Measurements from ENCODE around the gene CALD1.

The CALD1 gene

DNA sequence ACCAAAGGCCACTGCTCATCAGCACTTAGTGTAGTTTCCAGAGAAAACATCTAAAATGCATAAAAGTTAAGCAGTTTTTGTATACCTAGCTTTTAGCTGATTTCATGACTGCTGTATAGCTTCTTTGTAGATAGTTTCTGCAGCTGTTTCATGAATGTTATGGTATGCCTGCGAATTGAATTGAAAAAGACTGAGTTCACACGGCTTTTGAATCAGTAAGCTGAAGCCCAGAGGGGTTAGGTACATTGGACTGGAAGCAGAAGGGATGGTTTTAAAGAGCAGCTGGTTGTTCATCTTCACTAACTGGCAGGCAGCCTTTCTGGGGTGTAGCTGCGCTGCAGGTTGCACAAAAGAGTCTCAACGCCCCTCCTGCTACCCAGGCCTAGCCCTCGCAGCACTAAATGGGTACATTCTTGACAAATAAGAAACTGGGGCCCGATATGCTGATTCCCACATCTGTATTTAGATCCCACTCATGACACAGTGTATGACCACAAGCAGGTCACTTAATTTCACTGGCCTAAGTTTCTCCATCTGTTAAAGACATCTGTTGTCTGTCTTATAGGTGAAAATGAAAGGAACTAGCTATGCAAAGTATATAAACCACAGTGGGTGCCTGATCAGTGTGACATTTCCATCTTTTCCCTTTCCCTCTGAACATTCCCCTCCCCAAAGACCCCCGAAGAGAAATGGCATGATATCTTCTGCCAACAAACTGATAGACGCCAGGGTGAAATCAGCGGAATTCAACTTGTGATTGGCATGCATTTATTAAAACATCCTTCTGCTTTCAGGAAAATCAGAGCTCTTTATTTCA is 120.9 kb downstream of the CALD1 start:
- no peak for DNase-seq

DNA sequence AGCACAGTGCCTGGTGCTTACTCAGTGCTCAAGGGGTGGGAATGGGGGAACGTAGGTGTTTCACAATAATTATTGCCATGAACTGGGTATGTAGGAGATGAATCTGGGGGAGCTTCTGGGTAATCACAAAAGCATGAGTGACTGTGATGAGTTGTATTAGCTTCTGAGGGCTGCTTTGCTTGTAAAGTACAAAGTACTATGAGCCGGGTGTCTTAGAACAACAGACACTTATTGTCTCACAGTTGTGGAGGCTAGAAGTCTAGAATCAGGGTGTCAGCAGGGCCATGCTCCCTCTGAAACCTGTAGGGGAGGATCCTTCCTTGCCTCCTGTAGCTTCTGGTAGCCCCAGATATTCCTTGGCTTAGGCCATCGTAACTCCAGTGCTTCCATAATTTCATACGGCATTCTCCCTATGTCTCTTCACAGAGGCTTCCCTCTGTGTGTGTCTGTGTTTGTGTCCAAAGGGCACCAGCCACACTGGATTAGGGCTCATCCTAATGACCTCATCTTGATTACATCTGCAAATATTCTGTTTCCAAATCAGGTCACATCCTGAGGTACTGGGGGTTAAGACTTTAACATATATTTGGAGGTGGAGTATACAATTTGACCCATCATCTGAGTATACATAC is 122.1 kb downstream of the CALD1 start:
- no peak for DNase-seq

DNA sequence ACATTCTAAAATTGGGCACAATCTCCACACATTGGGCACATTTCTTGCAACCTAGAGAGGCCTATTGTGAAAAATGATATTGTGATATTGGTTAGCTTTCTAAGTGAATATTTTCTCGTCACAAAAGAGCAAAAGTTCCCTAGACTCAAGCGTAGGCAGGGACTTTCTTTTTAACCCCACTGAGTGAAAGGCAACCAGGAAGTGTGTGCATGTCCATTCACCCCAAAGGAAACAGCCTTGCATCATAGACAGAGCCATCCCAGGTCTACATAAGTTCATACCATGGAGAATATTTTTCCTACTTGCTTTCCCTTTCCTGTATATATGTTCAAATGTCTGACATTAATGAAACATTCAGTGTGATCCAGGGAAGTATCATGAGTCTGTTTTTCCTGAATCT is 122.6 kb downstream of the CALD1 start:
- no peak for DNase-seq

DNA sequence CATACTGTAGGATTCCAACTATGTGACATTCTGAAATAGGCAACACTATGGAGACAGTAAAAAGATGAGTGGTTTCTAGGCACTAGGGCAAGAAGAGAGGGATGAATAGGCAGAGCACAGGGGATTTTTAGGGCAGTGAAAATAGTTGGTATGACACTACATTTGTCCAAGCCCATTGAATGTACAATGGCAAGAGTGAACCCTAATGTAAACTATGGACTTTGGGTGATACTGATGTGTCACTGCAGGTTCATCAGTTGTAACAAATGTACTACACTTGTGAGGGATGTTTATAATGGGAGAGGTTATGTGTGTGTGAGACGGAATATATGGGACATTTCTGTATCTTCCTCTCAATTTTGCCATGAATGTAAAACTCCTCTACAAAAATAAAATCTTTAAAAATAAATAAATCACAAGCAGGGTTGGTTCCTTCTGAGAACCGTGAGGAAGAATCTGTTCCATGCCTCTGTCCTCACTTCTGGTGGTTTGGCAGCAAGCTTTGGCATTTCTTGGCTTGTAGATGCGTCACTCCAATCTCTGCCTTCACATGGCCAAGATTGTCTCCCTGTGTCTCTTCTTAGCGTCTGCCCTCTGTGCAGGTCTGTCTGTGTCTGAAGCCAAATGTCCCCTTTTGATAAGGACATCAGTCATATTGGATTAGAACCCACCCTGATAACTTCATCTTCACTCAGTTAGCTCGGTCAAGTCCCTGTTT is 123.8 kb downstream of the CALD1 start:
- DNase-seq: no peak

DNA sequence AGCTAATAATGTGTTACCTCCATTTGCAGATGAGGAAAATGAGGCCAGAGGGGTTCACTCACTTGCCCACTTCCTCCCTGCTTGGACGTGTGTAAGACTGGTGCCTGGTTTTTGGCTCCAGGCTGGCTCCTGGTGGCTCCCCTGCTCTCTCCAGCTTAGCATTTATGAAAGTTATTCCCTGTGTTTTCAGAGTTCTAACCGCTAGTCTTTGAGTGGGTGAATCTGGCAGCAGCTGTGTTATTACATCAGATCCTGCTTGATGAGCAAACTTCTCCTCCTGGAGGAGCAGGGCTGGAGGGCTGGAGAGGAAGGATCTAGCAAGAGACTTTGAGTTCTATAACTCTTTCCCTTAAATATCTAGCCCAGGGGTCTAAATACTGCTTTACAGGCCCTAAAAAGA is 125.9 kb downstream of the CALD1 start:
- DNase-seq: no peak

DNA sequence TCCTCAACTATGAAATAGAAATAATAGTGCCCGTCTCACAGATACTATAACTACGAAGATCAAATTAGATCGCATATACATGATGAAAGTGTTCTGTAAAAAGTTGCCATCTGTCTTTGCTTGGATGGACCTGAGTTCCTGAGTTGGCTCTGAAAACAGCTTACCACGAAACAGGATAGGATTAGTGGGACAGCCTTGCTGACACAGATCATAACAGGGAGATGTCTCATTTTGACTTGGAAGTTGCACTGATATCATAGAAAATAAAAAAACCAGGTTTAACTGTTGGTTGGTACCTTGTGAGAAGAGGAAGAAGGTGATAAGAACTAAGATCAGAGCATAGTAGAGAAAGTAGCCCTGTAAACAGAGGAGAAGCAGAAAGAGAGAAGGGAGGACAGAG is 127.6 kb downstream of the CALD1 start:
- DNase-seq: no peak

DNA sequence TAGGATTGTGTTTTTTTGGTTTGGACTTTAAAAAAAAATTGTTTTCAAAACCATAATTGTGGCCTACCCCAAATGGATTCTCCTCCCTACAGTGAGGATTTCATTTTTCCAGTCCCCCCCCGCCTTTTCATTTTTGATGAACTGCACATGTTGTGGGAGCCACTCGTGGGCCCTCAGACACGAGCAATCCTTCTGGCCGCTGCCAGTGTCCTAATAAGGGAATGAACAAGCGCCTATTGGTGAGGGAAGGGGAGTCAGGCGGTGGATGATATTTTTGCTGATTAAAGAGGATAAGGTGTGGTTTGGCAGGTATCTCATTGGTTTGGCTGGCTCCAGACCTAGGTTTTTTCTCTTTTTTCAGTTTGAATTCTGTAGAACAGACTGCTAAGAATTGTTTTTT is 128.2 kb downstream of the CALD1 start:
- DNase-seq: no peak

DNA sequence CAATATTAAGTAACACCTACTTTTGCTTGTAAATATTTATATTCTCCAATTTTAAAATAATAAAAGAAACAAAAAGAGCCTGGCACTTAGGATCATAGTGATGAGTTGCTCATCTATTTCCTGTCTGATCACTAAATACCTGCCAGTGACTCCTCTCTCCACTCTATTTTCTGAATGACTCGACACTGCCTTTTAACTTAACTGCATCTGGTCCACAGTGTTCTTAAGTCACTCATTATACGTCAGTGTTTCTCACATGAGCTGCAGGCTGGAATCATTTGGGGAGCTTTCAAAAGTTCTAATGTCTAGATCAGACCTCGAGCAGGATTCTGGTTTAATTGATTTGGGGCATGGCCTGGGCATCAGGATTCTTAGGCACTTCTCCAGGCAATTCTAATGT is 128.9 kb downstream of the CALD1 start:
- no peak for DNase-seq

DNA sequence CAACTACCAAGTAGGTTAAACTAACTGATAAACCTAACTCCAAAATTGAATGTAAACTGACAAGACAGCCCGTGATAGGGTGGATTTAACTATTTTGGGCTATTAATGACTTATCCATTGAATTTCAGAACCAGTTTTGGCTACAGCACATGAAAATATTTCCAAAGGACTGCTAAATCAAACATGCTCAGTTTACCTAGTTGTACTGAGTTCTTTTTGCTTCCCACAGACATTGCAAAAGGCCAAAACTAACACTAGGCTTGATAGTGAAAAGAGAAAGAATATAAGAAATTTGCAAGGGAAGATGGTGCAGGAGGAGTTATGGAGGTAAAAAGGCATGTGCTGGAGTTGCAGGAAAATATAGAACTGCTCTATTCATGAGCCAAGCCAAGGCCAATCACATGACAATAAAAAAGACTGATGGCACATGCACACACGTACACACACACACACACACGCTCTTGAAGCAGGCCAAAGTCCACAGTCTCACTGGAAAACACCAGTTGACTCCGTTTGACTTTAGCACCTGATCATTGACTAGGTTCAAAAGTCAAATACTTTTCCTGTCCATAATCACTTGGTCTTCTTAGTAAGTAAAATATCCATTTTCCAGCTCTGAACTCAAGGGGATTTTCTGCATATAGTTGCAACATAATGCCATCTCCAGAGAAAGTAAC is 130.9 kb downstream of the CALD1 start:
- no peak for DNase-seq

DNA sequence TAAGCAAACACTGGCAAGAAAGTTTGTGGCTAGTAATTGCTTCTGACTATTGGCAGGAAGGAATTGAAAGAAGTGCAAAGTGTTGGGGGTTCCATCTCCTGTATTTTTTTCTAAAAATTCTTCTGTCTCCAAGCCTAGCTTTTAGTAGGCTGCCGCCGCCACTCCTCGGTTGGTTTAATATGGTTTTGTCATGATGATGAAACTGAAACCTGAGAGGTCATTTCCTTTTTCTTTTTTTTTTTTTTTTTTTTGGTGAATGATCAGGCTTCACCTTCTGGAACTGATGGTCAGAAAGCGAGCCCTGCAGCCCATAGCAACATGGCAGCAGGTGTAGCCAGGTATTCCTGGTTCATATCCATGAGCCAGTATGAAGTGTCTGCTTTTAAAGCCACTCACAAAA is 131.5 kb downstream of the CALD1 start:
- no peak for DNase-seq

DNA sequence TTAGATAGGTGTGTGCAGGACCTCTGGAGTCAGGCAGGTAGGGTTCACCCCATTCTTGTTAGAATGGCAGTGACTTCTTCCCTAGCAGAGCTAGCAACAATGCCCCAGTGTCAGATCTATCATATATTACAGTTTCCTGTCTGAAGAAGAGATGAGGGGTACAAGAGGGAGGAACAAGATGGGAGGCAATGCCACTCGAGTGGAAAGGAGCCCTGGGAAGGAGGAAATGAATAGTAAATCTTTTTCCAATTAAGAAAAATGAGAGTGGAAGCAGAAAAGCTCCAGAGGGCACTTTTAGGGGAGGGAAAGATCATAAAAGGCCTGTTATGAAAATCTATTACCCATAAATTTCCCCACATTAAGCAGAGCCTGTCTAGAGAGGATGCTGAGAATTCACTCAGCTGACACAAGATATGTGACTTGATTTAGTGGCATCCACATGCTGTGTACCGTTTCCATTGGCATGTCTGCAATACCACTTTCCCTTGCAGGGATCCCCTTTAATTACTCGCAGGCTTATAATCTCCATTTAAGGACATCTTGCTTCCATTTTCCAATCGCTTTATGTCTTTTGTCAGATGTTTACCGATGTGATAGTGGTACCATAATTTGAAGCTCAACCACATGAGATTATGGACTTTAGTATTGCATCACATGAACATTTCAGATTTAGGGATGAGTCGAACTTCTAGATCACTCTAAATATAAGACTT is 136.9 kb downstream of the CALD1 start:
- DNase-seq: no peak

DNA sequence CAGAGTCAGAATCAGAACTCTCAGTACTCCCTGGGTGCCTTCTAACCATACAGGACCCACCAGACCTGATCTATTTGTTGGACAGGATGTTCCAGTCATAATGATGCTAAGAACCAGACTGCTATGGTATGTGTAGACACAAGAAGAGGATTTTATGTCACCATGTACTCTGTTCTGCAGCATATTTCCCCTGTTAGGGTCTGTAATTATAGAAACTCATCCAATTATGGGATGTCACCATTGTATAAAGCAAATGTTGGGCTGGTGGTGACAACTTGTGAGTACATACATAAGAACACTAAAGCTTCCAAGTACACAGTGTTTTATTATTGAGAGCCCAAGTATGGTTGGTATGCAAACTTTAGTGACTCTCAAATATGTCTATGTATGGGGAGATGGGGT is 139.8 kb downstream of the CALD1 start:
- DNase-seq: no peak

DNA sequence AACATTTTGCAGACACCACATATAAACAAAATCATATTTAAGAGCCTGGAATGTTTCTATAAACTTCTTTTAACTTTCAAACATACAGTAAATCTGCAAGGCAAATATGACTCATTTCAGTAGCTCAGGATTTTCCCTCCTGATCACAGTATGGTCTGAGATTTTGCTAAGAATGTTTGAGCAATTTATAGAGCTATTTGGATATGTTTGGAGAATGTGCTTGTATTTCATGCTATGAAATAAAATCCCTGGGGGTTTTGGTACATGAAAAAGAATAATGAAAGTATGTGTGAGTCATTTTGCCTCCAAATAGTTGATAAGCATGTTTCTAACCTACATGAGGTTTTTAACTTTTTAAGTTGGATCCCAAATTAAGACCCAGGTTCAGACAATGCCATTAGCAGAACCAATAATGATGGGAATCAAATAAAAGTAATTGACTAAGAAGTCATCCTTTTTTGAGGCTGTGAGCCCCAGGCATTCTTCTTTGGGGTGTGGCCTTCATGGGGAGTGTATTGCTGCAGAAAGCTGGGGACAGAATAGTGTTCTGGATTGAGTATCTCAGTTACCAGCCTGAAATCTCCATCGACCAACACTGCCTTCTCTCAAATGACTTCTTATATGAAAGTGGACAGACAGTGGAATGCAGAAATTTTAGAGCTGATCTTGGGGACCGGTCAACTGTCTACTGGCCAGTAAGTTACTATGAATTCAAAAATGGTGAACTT is 140.8 kb downstream of the CALD1 start:
- DNase-seq: no peak

DNA sequence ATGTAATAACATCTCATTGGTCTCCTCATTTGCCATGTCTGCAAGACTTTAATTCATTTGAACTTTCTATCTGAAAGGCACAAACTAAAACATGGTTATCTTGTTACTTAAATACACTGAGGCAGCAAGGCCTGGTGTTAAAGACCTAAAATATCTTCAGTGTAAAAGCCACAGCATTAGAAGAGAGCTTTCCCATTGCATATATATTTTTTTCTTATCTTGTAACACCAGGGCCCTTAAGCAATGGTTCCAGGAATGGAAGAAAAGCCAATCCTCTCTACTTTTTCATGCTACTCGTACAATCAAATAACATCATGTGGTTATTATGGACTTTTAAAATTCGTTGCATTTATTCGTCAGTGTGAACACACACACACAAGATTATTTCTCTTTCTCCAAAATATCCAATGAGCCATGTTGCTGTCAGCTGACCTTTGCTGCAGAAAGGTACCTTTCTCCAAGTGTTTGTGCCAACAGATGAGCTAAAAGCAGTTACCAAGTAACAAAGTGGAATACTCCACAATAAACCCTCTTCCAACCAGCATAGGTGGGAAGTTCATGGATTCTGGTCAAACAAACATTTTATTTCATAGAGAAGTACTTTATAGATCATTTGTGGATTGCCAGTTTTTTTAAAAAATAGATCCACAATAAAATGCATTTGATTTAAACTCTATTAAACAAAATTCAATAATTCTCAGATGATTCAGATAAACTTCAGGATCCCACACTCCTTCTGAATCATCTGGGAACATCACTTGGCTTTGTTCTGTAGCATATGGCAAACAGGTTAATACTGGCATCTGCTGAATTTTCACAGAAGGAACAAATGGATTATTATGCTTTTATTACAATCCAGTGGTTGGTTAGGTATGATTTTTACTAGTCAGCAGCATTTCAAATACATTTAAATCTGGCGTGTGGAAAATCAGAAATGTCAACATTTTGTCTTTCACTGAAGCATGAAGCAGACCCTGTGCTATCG is 143.6 kb downstream of the CALD1 start:
- no peak for DNase-seq

DNA sequence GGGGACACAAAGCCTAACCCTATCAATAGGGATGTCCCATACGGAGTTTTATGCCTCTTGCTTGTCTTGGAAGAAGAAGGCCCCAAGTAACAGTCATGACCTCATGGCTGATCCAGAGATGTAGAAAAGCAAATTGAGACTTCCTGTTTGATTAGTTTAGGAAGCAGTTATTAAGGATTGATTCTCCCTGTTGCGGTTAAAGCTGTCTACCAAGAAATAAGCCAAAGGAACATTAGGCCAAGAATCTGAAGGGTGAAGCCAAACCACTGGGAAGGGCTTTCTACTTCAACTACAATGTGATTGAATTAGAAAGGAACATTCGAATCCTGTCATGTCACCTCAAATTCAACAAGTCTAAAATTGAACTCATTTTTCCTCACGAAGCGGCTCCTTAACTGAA is 146.3 kb downstream of the CALD1 start:
- DNase-seq: no peak

DNA sequence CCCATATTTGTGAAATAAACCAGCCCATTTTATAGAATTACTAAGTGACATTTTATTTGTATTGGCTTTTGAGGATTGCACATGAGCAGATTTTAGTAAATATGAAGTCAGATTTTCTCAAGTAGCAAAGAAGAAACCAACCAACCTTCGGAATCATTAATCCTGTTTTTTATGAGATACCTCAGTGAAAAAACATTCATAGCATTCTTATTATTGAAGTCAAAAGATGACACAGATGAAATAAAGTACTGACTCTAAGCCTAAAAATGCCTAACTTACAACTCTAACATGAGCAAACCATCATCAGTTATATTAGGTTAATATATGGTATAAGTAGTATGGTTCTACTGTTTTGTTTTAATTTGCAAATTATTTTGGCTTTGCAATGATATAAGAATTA is 147.0 kb downstream of the CALD1 start:
- no peak for DNase-seq

DNA sequence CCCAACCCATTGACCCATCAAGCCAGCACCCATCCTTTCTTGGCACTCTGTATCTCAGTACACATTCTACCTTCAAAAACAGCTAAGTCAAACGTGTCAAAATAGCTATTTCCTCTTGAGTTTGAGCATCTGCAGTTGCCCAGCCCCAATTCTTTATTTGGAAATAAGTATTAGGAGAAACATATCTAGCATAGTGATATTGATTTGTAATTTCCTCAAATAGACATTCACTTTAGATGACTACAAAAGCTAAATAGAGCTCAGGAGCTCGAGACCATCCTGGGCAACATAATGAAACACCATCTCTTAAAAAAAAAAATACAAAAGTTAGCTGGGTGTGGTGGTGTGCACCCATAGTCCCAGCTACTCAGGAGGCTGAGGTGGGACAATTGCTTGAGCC is 147.6 kb downstream of the CALD1 start:
- no peak for DNase-seq

DNA sequence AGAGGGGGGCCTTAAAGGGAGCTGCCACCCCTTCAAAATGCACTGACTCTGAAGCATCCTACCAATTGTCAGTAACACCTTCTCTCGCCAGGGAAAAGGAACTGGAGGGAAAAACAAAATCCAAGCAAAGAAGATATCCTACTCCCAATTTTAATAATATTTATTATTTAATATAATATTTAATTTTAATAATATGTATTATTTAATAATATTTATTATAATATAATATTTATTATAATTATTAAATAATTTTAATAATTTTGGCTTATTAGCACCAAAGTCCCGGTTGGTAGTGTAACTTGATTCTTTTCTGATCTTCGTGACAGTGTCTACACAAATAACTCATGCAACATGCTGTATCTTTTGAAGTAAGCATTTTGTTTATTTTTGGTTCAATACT is 148.3 kb downstream of the CALD1 start:
- DNase-seq: no peak

DNA sequence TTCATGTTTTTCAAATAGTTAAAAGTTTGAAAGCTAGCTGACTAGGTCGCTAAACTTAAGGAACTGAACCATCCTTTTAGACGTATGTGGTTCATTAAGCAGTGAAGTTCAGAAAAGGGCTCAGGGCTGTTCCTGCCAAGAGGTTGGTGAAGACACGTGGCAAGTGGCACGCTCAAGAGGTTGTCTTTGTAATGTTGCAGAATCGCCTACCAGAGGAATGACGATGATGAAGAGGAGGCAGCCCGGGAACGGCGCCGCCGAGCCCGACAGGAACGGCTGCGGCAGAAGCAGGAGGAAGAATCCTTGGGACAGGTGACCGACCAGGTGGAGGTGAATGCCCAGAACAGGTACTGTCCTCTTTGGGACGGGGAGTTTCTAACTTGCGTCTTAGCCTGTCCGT is 149.1 kb downstream of the CALD1 start:
- DNase-seq: no peak

DNA sequence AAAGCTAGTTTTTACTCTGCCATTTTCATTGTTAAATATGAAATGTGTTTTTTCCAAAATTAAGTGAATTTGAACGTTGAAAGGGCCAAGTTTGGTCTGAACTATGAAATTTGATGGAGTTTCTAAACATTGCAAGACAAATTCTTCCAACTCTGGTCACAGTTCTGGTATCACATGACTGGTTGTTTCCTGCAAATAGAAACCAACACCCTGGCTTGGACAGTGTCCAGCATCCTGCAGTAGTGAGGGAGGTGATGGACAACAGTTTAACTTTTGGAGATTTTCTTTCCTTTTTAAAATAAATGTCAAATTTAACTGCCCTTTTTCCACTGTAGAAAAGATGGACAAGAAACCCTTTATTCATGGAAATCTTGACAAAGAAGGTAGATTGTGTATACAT is 152.1 kb downstream of the CALD1 start:
- DNase-seq: no peak

Data from activated CD8-positive, alpha-beta memory T cell treated with anti-CD3 and anti-CD28 coated beads for 24 hours (primary cell).